Uterus (tissue), 2 donors: ENCODE measurements around the gene CHMP4B.

ENCODE experiments used
- CTCF ChIP-seq, 4 experiments: fragments of 200-600 bp in 2 of 4; fragments of 450-650 bp in 2 of 4; sonication (generic) in 2 of 4; IDR thresholded peaks; one replicate each; pipeline ENCODE4 v1.5.1; 2016 to 2019; ENCODE audit warnings: antibody characterized with exemption in 4 of 4, mild to moderate bottlenecking in 2 of 4, moderate library complexity in 1 of 4
- POLR2A ChIP-seq, 2 donors: fragments of 450-650 bp; IDR thresholded peaks; one replicate each; pipeline ENCODE4 v1.6.1; 2016; ENCODE audit warnings: antibody characterized with exemption in 2 of 2, mild to moderate bottlenecking in 1 of 2, moderate library complexity in 1 of 2

DNA sequence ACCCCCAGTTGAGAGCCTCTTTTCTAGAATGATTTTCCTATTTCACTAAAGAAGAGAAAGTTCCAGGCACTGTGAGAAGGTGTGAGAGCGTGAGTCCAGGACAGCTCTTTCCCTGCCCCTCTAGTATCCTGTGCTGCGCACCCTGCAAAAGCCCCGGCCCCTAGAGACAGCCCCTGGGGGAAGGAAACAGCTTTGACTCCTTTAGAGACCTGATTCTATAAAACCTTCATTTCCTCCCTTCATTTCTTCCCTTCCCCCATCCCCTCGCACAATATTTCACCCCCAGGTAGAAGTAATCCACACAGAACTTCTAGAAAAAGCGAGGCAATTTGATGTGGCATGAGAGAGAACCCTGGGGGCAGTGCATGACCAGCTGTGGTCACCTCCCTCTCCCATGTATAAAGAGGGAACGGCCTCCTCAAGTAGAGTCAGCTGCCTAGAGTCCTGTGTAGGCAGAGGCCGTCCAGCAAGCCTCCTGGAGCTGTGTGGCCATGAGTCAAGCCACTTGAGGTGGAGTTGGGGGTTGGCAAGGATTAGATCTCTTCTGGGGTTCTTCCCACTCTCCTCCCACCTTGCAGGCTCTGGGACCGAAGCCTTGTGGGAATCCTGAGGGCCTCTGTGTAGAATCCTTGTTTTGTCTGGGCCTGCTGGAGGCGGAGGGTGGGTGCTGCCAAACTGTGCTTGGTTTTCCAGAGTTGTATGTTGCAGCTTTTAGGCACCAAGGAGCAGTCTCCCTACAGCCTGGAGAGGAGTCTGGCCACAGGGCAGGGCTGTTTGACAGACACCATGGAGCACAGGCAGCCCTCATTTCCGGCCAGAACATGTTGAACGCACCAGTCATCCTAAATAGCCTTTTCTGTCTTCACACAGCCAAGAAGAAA, 41.7 kb downstream of the CHMP4B start:
- TF ChIP-seq CTCF (IDR thresholded peaks at IDR 0.05) (no peak), POLR2A (IDR thresholded peaks at IDR 0.05) (no peak)
